Stimulated activated CD4-positive, alpha-beta T cell treated with anti-CD3 and anti-CD28 coated beads, Interleukin-4, amount 100 ng/mL, for 48 hours (primary cell): ENCODE measurements around the gene SH3BP1.
A peak's percentile ranks its signal among the peaks of the same experiment; 100 is the strongest.
"Not testable (repeated sequence)": the region's sequence is repeated elsewhere in the genome, so short reads cannot be mapped to it uniquely, and the experiment has no call there.

Experiments used
- DNase-seq, 2 donors: peaks; one replicate each; pipeline ENCODE4 v3.0.0-alpha.2; 2020; ENCODE audit warnings: low read depth in 2 of 2

The SH3BP1 gene

GRCh38 chr22:37639070-37639760, at the start of gene SH3BP1:
SH3BP1 (plus strand) TSS chr22:37639669; CDS start chr22:37639788, 119 bp downstream.
- no peak for DNase-seq

- not testable (repeated sequence) for DNase-seq
Observed at GRCh38 chr22:37591081-37591480, 48.4 kb upstream of the SH3BP1 start.

GRCh38 chr22:37591823-37592404, 47.6 kb upstream of the SH3BP1 start:
- no peak for DNase-seq

- DNase-seq: no peak
Observed at GRCh38 chr22:37594237-37594636, 45.2 kb upstream of the SH3BP1 start.

GRCh38 chr22:37599153-37599552, 40.3 kb upstream of the SH3BP1 start:
- no peak for DNase-seq

GRCh38 chr22:37601203-37601539, 38.3 kb upstream of the SH3BP1 start:
- DNase-seq: no peak

GRCh38 chr22:37601540-37602442, 37.7 kb upstream of the SH3BP1 start:
- DNase-seq: no peak

GRCh38 chr22:37602546-37603277, 36.8 kb upstream of the SH3BP1 start:
- DNase-seq: not testable (repeated sequence)

GRCh38 chr22:37604074-37604473, 35.4 kb upstream of the SH3BP1 start:
- no peak for DNase-seq

GRCh38 chr22:37604875-37605274, 34.6 kb upstream of the SH3BP1 start:
- DNase-seq: no peak

- DNase-seq: peak; percentile 87 to 92
Observed at GRCh38 chr22:37607010-37607934, 32.2 kb upstream of the SH3BP1 start.

GRCh38 chr22:37607935-37608476, 31.5 kb upstream of the SH3BP1 start:
- no peak for DNase-seq

- peak; percentile 92 to 93 for DNase-seq
Observed at GRCh38 chr22:37608477-37609239, 30.8 kb upstream of the SH3BP1 start, which contains the start of gene GGA1. GGA1 (plus strand) TSS chr22:37608834; CDS start chr22:37608861, 27 bp downstream.

- DNase-seq: no peak
Observed at GRCh38 chr22:37609240-37610152, 30.0 kb upstream of the SH3BP1 start.

GRCh38 chr22:37610153-37610475, 29.4 kb upstream of the SH3BP1 start:
- DNase-seq: not testable (repeated sequence)

GRCh38 chr22:37610480-37611129, 28.9 kb upstream of the SH3BP1 start:
- DNase-seq: no peak

GRCh38 chr22:37611207-37611606, 28.3 kb upstream of the SH3BP1 start:
- no peak for DNase-seq
